Smooth muscle cell of the brain vasculature (primary cell): ENCODE measurements around the gene RAB40A.

Experiments
- DNase-seq: peaks from one replicate; pipeline ENCODE4 v3.0.0-alpha.2; 2012; ENCODE audit warnings: low read depth, low spot score

The RAB40A gene, protein sequence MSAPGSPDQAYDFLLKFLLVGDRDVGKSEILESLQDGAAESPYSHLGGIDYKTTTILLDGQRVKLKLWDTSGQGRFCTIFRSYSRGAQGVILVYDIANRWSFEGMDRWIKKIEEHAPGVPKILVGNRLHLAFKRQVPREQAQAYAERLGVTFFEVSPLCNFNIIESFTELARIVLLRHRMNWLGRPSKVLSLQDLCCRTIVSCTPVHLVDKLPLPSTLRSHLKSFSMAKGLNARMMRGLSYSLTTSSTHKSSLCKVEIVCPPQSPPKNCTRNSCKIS

DNA sequence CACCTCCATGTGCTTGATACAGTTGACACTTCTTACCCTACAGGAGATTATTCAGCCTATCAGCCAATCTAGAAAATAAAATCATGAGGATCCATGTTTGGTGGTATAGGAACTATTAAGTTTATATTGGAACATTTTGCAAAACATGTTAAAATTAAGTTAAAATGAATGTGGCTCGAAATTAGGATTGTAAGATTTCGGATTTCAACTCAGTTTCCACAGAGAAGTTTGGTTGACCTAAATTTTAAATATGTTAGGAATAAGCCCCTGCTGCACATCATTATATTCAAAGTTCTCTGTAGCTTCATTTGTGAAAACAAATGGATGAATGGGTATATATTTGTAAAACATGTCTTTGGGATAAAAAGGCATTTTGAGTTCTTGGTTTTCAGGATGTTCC, at the start of gene RAB40A:
TSS of gene RAB40A (minus strand) at position 101 of the 400 bp plus-strand sequence. CDS start 18,733 bp downstream, outside the sequence.
- no peak for DNase-seq

DNA sequence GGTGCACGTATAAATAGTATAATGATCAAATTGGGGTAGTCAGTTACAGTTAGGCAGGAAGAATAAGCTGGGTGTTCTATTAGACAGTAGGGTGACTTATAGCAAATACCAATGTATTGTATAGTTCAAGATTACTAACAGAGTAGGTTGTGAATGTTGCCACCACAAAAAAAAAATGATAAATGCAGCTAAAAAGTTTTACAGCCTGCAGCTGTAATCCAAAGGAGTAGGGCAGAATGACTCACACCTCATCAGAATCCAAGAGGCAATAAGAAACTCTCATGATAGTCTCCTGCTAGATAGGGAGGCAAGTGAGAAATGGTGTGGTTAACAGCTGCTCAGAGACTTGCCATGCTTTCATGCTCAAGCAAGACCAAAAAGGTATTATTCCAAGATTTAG, 46.5 kb upstream of the RAB40A start:
- DNase-seq, result no peak

DNA sequence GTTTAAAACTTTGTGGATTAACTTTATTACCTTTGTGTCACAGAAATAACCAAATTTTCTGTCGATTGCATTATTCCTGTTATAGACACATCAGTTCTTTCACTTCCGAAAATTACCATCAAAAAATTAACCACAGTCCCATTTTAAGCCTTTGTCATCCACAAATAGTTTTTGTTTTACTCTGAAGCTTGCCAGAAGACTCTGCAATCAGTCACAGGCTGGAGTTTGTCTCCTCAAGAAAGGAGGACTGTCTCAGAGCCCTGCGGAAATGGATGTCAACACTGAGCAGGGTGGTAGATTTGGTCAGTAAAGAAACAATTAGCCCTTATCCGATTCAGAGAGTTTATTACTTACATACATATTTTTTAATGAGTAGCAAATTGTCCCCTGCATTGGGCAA, 45.9 kb upstream of the RAB40A start:
- no peak for DNase-seq

DNA sequence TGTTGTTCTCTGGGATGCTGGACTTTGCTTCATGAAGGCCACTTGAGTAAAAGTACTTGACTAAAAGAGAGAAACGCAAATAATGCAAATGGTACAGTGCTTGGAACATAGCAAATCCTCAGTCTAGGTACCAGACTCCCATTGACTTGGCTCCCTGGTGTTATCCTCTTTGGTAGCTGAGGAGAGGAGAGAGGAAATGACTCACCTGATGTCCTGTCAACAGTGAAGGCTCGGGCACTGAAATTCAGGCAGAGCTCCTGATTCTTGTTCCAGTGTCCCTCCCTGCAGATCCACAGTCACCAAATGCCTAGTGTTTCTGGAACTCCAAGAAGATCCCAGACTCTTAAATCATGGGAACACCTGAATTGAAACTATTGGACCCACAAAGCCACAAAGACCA, 43.5 kb upstream of the RAB40A start:
- DNase-seq, result no peak

DNA sequence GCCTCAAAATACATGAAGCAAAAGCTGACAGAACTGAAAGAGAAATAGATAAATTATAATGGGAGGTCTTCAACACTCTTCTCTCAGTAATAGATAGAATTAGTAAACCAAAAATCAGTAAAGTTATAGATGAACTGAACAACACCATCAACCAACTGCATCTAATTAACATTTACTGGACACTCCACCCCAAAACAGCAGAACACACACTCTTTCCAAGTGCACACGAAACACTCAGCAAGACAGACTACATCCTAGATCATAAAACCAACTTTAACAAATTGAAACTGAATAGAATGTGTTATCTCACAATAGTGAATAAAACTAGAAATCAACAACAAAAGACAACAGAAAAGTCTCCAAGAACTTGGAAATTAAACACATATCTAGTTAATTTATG, 41.0 kb upstream of the RAB40A start:
- DNase-seq, result no peak

DNA sequence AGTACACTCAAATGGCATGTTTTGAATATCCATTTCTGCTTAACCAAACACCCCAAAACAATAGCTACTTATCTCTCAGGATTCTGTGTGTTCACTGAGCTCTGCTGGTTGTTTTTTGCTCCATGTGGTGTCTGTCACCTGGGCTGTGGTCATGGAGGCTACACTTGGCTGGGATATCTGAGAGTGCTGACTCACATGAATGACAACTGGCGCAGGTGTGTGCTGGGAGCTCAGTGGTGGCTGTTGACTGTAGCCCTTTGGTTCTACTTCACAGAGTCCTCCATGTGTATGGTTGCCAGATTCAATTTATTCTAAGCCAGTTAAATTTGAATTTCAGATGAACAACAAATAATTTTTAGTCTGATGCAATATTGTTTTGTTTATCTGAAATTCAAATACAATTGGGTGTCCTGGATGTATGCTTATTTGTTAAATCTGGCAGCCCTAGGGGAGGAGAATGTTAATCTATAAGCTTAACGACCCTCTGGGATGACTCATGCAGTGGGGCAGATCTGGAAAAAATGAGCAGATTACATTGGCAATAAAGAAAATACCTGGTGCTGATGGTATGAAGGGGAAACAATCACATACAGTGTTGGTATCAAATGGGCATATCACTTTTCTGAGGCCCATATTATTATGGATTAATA, 37.8 kb upstream of the RAB40A start:
- no peak for DNase-seq

DNA sequence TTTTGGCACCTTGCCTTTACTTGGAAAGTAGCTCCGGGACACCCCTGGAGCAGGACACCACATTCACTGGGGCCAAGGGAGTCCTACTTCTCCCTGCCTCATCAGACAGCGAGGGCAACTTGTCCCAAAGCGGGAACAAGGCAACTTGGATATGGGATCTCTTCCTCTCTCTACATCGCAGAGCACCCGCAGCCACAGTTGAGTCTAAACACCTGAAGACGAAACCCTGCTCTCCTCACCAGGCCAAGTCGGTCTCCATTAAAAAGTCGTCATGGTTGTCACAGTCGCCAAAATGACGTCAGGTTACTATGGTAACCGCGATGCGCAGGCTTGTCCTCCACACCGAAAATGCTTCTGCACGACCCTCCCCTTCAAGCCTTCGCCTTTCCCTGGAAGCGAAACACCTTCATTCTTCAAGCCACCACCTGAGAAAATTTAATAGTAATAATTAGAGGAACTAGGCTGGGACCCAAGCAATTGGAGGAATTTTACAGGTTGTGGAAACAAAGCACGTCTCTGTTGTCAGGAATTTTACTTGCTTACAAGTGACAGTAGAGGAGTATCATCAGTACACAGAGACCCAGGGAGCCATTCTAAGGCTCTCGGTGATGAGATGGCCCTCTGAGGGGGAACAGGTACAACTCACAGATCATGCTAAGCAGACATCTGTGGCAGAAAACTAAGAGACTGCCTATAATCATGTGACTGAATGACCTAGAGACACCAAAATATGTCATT, 35.6 kb upstream of the RAB40A start:
- DNase-seq, result no peak

DNA sequence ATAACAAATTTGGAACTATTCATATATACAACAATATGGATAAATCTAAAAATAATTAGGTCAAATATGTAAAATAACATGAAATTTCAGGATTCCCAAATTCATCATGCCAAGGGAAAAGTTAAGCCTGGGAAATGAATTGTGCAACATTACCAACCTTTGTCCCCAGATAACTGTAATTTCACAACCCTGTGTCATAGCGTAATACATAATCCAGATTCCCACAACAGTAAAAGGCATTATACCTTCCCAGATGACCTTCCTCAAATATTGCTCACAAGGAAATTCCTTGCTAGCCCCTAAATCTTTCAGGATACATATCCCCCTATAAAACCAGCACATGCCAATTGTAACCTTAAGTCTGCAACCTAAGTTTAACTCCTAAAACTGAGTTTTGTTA, 32.9 kb upstream of the RAB40A start:
- DNase-seq, result no peak

DNA sequence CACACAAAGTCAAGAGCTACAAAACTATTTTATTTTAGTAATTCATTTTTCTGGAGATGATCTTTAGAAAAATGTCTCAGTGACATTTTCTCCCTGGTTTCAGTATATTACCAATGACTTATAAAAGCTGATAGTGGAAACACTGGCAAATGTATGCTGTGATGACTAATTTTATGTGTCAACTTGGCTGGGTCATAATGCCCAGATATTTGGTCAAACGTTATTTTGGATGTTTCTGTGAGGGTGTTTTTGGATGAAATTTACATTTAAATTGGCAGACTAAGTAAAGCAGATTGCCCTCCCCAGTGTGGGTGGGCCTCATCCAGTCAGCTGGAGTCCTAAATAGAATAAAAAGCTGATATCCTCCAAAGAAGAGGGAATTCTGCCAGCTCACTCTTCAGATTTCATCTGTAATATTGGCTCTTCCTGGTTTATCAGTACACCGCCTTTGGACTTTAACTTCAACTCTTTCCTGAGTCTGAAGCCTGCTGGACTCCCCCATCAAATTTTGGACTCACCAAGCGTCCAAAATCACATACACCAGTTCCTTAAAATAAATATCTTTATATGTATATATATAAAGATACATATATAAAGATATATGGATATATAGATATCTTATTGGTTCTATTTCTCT, 31.2 kb upstream of the RAB40A start:
- no peak for DNase-seq

DNA sequence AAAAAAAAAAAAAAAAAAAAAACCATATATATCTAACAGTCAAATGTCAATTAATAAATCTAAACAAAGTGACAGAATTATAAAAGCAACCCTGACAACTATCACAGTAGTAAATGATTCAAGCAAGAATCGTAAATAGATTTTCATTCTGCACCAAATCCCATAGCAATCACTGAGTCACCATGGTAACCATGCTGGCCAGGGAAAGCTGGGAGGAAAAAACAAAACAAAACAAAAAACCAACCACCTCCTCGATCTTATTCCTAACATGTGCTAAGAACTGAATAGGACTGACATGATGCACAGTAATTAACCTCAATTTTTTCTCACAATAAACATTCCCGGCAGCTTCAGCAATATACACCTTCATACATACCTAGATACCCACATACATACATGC, 30.6 kb upstream of the RAB40A start:
- DNase-seq, result no peak

DNA sequence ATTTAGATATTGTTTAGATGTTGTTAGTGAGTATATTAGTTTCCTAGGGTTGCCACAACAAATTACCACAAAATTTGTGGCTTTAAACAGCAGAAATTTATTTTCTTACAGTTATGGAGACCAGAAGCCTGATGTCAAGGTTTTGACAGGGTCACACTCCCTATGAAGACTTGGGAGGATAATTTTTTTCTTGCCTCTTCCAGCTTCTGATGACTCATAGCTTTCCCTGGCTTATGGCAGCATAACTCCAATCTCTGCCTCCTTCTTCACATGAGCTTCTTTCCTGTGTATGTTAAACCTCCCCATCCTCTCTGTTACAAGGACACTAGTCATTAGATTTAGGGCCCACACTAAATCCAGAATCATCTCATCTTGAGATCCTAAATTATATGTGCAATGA, 20.9 kb upstream of the RAB40A start:
- DNase-seq, result no peak

DNA sequence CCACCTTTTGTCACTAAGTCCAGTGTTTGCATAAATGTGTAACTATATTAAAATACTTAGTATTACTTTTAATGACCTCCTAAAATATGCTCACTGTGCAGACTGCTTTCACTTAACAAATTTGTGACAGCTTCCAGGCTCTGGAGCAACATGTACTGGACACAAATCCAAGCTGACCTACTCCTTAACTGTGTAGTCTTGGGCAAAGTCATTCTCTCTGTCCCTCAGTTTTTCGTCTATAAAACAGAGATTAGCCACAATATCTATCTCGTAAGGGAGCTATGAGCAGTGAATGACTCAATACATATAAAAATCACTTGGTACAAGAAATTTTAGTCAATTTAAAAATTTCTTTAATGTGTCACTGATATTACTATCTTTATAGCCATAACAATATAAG, 20.4 kb upstream of the RAB40A start:
- DNase-seq, result no peak

DNA sequence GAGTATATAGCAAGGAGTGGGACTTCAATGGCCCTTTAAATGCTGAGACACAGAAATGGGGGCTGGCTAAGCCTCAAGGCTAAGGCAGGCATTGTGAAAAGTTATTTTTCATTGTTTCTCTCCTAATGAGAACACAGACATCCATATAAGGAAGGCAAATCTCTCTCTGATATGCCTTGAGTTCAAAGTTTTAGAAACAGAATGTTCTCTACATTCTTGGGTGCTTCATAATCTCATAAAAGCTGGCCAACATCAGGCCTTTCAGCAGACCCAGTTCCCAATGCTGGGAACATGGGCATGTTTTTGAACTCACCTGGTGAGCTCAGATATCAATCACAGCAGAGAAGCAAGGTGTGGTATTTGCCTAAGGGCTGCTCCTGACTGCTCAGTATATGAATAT, 19.4 kb upstream of the RAB40A start:
- DNase-seq, result no peak

DNA sequence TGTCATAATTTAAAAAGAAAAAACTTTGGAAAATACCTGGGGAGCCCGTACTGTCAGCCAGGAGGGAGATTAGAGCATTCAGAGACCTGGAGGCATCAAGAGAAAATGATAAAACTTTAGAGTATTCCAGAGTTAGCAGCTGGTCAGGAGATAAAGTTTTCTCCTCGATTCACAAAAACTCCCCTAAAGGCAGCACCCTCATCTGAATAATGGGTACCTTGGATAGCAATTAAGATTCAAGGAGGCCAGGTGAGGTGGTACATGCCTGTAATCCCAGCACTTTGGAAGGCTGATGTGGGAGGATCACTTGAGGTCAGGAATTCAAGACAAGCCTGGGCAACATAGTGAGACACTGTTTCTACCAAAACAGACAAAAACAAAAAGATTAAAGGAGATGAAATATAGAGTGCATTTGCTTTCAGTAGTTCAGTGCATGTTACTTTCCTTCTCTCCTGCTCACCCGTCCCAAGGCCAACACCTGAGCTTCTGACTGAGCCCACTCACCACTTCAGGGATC, 18.6 kb upstream of the RAB40A start:
- no peak for DNase-seq

DNA sequence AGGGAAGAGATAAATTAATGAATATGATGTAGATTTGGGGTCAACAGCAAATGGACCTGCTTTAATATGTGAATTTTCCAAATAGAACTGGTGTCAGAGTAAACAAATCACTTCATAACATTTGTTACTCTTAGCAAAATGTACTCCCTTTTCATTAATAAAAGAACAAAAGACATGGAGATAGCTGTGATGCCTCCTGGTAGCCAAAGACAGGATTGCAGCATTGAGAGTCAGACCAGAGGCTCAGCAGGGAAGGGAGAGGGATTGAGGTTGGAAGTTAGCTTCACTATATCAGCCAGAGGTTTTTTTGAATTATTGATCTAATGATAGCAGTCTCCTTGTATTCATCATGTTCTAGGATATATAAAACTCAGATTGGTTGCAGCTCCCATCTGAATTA, 17.4 kb upstream of the RAB40A start:
- no peak for DNase-seq

DNA sequence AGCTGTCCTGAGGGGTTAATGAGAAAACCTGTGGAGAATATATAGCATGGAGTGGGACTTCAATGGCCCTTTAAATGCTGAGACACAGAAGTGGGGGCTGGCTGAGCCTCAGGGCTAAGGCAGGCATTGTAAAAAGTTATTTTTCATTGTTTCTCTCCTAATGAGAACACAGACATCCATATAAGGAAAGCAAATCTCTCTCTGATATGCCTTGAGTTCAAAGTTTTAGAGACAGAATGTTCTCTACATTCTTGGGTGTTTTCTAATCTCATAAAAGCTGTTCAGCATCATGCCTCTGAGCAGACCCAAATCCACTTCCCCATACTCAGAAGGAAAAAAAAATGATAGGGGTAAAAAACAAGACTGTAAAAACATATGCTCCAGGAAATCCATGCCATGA, 16.8 kb upstream of the RAB40A start:
- no peak for DNase-seq

DNA sequence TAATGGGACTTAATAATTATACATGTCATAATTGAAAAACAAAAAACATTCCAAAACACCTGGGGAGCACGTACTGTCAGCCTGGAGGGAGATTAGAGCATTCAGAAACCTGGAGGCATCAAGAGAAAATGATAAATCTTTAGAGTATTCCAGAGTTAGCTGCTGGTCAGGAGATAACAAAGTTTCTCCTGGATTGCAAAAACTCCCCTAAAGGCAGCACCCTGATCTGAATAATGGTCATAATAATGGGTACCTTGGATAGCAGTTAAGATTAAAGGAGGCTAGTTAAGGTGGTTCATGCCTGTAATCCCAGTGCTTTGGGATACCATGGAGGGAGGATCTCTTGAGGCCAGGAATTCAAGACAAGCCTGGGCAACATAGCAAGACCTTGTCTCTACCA, 15.9 kb upstream of the RAB40A start:
- no peak for DNase-seq

DNA sequence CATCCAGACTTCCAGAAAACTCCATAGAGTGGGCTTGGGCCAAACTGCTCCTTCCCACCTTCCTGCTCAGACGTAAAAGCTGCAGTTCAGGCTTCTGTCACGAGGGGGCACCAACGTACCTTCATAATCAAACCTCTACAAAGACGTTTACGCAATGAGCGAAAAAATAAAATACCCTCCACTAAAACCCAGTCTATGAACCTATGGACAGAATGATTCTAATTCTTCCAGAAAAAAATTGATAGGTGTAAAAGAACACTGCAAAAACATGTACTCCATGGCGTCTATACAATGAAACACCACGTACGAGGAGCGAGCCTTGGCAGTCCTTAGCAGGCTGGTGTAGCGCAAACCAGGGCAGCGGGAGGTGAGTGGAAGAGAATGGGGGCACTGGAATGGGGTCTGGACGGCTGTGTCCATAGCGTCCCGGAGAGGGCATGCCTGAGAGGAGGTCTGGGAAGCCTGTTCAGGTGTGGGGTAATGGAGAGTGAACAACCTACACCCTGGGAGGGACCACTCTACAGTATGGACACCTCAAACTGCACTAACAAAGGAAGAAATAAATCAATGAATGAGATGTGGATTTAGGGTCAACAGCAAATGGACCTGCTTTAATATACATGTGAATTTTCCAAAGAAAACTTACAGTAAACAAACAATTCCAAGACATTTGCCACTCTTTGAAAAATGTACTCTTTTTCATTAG, 14.4 kb upstream of the RAB40A start:
- peak; percentile 46 for DNase-seq

DNA sequence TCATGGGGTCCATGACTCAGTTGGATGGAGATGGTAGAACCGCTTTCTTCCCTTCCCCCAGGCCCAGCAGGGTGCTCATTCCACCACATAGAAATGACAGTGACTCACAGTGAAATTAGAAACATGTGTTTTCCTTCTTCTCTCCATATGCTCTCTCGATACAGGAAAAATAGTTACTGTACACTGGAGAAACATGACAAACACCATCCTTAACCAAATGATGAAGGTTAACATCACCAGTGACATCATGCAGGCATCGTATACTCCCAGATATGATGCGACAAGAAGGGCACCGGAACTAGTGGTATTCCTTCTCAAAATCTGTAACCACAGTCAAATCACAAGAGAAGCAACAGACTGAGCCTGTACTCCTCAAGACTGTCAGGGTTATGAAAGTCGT, 11.7 kb upstream of the RAB40A start:
- DNase-seq, result peak; percentile 49

DNA sequence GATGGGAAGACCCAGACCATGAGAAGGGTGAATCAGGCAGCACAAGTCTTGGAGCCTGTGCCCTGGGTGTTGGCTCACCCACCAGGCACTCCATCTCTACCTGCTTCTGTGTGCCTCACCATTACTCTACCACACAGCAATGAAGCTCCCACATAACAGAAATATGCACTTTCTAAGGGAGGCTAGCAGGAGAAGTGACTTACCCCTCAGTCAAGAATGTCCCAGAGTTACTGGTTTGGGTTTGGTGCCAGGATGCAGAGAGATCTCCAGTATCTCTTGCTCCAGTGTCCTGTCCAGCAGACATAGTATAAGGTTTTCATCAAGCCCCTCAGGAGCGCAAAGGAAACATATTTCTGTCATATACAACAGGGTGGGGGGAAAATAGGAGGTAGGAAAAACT, 11.3 kb upstream of the RAB40A start:
- no peak for DNase-seq

DNA sequence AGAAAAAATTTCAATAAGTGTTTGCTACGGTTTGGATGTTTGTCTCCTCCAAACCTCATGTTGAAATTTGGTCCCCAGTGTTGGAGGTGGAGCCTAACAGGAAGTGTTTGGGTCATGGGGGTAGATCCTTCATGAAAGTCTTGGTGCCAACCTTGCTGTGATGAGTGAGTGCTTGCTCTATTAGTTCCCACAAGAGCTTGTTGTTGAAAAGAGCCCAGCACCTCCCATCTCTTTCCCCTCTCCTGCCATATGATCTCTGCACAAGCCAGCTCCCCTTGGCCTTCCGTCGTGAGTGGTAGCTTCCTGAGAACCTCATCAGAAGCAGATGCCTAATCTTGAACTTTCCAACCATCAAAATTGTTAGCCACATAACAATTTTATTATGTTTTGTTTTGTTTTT, 10.3 kb upstream of the RAB40A start:
- DNase-seq, result no peak

DNA sequence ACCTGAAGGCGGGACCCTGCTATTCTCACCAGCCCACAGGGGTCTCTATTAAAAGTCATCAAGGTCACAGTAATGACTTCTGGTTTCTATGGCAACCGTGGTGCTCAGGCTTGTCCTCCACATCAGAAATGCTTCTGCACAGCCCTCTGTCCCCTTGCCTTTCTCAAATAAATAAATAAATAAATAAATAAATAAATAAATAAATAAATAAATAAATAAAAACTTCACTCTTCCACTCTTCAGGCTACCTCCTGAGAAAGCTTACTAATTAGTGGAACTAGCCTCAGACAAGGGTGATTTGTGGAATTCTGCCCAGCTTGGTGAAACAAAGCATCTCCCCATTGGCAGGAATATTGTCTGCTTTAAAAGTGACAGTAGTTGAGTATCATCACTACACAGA, 5.5 kb upstream of the RAB40A start:
- no peak for DNase-seq
